Measurements from ENCODE around the gene MBD5.

Gene MBD5

GRCh38 chr2:148167241-148167766 is 146.4 kb downstream of the MBD5 start:
- TF ChIP-seq, protein P1, sequence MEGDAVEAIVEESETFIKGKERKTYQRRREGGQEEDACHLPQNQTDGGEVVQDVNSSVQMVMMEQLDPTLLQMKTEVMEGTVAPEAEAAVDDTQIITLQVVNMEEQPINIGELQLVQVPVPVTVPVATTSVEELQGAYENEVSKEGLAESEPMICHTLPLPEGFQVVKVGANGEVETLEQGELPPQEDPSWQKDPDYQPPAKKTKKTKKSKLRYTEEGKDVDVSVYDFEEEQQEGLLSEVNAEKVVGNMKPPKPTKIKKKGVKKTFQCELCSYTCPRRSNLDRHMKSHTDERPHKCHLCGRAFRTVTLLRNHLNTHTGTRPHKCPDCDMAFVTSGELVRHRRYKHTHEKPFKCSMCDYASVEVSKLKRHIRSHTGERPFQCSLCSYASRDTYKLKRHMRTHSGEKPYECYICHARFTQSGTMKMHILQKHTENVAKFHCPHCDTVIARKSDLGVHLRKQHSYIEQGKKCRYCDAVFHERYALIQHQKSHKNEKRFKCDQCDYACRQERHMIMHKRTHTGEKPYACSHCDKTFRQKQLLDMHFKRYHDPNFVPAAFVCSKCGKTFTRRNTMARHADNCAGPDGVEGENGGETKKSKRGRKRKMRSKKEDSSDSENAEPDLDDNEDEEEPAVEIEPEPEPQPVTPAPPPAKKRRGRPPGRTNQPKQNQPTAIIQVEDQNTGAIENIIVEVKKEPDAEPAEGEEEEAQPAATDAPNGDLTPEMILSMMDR (IDR thresholded peaks at IDR 0.05; ENCODE audit: low read depth, low read length, missing control alignments): no peak
- in situ Hi-C loops (cut with HindIII; ENCODE audit: low sequenced_read_pairs): no loop called here

DNA sequence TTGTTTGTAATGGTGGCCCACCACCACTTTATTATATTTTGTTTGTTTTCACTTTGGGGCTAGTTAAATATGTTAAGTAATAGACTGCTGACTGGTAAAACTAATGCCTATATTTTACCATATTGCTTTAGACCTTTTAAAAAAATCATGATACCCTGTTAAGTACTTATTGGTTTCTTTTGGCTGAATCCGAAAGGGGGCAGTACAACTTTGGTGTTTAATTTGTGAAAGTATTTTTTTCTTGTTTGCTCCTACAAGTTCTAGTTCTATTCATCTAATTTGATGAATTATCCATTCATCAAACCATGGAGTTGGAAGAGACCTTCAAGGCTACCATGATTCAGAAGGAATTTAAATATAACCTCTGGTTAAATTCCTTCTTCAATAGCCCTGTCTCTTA is 147.0 kb downstream of the MBD5 start:
- in situ Hi-C loops (cut with HindIII; ENCODE audit: low sequenced_read_pairs): no loop called here
- no peak for DNase-seq (ENCODE audit: low read depth)
- no peak overlapping the region for H3K4me3 ChIP-seq (ENCODE audit: low read depth, low read length)
- TF ChIP-seq, protein P1 (IDR thresholded peaks at IDR 0.05; ENCODE audit: low read depth, low read length, missing control alignments): no peak

More at GRCh38 chr2:148167241-148167766, 146.4 kb downstream of the MBD5 start:
- H3K4me3 ChIP-seq (ENCODE audit: low read depth, low read length): no peak overlapping the region
- DNase-seq (ENCODE audit: low read depth): no peak

- TF ChIP-seq, protein P1 (IDR thresholded peaks at IDR 0.05; ENCODE audit: low read depth, low read length, missing control alignments): no peak
- in situ Hi-C loops (cut with HindIII; ENCODE audit: low sequenced_read_pairs): no loop called here
- no peak for DNase-seq (ENCODE audit: low read depth)
- H3K4me3 ChIP-seq (ENCODE audit: low read depth, low read length): no peak overlapping the region
These were observed 151.4 kb downstream of the MBD5 start for GRCh38 chr2:148172131-148172753.

GRCh38 chr2:148173168-148173567 is 152.3 kb downstream of the MBD5 start:
- DNase-seq (ENCODE audit: low read depth): no peak
- H3K4me3 ChIP-seq (ENCODE audit: low read depth, low read length): no peak overlapping the region
- in situ Hi-C loops (cut with HindIII; ENCODE audit: low sequenced_read_pairs): no loop called here
- TF ChIP-seq, protein P1 (IDR thresholded peaks at IDR 0.05; ENCODE audit: low read depth, low read length, missing control alignments): no peak

DNA sequence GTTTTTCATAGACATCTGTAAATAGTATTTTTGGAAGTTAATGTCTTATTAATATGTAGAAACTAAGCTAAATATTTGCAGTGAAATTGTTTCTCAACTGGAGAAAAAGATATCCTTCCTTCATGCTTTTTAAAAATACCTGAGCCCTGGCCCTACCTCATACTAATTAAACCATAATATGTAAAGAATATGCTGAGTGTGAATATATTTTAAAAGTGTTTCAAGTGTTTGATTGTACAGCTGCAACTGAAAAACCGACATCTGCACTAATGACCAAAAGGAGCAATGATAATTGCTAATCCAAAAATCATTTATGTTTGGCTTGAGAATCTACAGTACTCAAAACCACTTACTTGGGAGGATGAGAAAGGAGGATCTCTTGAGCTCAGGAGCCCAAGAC is 156.7 kb downstream of the MBD5 start:
- in situ Hi-C loops (cut with HindIII; ENCODE audit: low sequenced_read_pairs): no loop called here
- no peak overlapping the region for H3K4me3 ChIP-seq (ENCODE audit: low read depth, low read length)

DNA sequence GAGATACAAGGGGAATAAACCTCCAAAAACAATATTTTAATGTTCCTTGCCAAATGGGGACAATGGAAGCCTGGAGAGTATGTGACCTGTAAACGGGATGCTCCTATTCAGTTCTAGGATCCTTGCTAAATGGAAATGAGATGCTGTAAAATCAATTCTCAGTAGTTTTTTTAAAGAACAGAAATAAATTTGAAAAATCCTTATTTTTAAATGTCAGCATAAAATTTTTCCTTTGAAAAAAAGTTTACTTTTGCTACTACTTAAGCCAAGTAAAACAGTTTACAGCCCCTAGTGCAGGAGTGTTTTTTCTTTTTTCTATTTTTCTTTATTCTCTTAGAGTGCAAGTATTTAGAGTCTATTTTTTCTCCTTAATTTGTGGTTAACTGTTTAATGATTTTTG is 158.8 kb downstream of the MBD5 start:
- no peak for DNase-seq (ENCODE audit: low read depth)
- TF ChIP-seq, protein P1 (IDR thresholded peaks at IDR 0.05; ENCODE audit: low read depth, low read length, missing control alignments): no peak
- H3K4me3 ChIP-seq (ENCODE audit: low read depth, low read length): no peak overlapping the region
- in situ Hi-C loops (cut with HindIII; ENCODE audit: low sequenced_read_pairs): no loop called here

More for the DNA sequence above, 156.7 kb downstream of the MBD5 start:
- DNase-seq (ENCODE audit: low read depth): no peak
- TF ChIP-seq, protein P1 (IDR thresholded peaks at IDR 0.05; ENCODE audit: low read depth, low read length, missing control alignments): no peak
